ENCODE data around the gene ZNF609.

ZNF609 gene

GRCh38 chr15:64690008-64690407 lies 229.6 kb downstream of the ZNF609 start:
- TF ChIP-seq, protein P1, sequence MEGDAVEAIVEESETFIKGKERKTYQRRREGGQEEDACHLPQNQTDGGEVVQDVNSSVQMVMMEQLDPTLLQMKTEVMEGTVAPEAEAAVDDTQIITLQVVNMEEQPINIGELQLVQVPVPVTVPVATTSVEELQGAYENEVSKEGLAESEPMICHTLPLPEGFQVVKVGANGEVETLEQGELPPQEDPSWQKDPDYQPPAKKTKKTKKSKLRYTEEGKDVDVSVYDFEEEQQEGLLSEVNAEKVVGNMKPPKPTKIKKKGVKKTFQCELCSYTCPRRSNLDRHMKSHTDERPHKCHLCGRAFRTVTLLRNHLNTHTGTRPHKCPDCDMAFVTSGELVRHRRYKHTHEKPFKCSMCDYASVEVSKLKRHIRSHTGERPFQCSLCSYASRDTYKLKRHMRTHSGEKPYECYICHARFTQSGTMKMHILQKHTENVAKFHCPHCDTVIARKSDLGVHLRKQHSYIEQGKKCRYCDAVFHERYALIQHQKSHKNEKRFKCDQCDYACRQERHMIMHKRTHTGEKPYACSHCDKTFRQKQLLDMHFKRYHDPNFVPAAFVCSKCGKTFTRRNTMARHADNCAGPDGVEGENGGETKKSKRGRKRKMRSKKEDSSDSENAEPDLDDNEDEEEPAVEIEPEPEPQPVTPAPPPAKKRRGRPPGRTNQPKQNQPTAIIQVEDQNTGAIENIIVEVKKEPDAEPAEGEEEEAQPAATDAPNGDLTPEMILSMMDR (IDR thresholded peaks at IDR 0.05; ENCODE audit: control extremely low read depth, extremely low read depth, low read depth, missing control alignments) = no peak
- ChIA-PET CTCF (interaction anchor here (1.0 to 8.5 kb wide), 8 partner anchors 8 to 41 kb away, joined by 3 to 151 read pairs (median 4); no protein-coding TSS in a partner anchor), POLR2A (no interaction called here)
- DNase-seq (ENCODE audit: extremely low spot score) = no peak

GRCh38 chr15:64690578-64691296 lies 230.4 kb downstream of the ZNF609 start:
- TF ChIP-seq, protein P1 (IDR thresholded peaks at IDR 0.05; ENCODE audit: control extremely low read depth, extremely low read depth, low read depth, missing control alignments) = no peak
- DNase-seq (ENCODE audit: extremely low spot score) = no peak
- POLR2A ChIA-PET = no interaction called here
- CTCF ChIA-PET = interaction anchor here (0.7 to 8.5 kb wide), 10 partner anchors 9 to 264 kb away, joined by 3 to 151 read pairs (median 4); no protein-coding TSS in a partner anchor

DNA sequence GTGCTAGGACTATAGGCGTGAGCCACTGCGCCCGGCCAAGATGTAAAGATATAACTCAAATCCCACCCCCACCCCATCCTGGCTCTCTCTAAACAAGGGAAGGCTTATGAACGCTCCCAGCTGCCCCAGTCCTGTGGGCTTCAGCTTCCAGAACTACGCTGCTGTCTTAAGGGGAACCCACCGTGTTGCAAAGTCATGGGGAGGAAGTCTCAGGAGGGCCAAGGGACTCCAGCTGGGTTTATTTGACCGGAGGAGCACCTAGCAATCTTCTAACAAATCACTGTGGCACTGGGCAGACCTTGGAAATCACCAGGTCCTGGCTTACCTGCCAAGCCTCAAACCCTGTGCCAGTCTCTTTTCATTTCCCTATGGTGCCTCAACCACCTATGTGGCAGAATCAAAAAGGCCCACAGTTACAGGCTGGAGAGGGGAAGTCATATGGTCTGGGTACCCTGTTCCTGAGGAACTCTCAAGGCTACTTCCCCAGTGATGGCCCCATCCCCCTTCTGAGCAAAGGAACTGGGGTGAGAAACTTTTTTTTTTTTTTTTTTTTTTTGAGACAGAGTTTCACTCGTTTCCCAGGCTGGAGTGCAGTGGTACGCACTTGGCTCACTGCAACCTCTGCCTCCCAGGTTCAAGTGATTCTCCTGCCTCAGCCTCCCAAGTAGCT lies 231.7 kb downstream of the ZNF609 start:
- ChIA-PET POLR2A (interaction anchor here (0.6 kb wide), 1 partner anchor 1174 kb away, joined by 13 read pairs; no protein-coding TSS in a partner anchor), CTCF (interaction anchor here (0.7 to 10.4 kb wide), 11 partner anchors 8 to 265 kb away, joined by 3 to 151 read pairs (median 4); no protein-coding TSS in a partner anchor)

DNA sequence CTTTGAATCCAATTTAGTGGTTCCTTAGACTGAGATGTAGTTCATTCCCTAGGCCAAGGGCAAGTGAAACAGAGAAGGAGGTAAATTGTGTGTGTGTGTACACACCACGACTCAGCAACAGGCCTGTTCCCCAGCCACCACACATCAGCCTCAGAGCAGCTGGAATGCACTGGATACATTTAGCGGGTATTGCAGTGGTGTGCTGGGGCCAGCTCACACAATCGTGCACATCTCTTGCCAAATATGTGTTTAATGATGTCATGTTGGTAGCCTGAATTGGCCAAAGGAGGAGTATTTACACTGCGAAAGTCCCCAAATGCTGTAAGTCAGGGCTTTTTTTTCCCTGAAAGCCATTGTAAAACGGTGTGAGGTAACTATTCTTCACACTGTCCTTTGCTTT lies 232.8 kb downstream of the ZNF609 start:
- ChIA-PET POLR2A (no interaction called here), CTCF (interaction anchor here (1.4 to 10.4 kb wide), 5 partner anchors 8 to 48 kb away, joined by 3 to 97 read pairs (median 4); no protein-coding TSS in a partner anchor)
- no peak for DNase-seq (ENCODE audit: extremely low spot score)
- TF ChIP-seq, protein P1 (IDR thresholded peaks at IDR 0.05; ENCODE audit: control extremely low read depth, extremely low read depth, low read depth, missing control alignments) = no peak

More for the DNA sequence above, 231.7 kb downstream of the ZNF609 start:
- TF ChIP-seq, protein P1 (IDR thresholded peaks at IDR 0.05; ENCODE audit: control extremely low read depth, extremely low read depth, low read depth, missing control alignments) = no peak
- DNase-seq (ENCODE audit: extremely low spot score) = no peak

- DNase-seq (ENCODE audit: extremely low spot score) = no peak
- TF ChIP-seq, protein P1 (IDR thresholded peaks at IDR 0.05; ENCODE audit: control extremely low read depth, extremely low read depth, low read depth, missing control alignments) = no peak
- POLR2A ChIA-PET = no interaction called here
- CTCF ChIA-PET = interaction anchor here (2.7 to 10.4 kb wide), 3 partner anchors 10 to 35 kb away, joined by 12 to 97 read pairs (median 62); no protein-coding TSS in a partner anchor
These were observed 234.4 kb downstream of the ZNF609 start for GRCh38 chr15:64694816-64695215.

DNA sequence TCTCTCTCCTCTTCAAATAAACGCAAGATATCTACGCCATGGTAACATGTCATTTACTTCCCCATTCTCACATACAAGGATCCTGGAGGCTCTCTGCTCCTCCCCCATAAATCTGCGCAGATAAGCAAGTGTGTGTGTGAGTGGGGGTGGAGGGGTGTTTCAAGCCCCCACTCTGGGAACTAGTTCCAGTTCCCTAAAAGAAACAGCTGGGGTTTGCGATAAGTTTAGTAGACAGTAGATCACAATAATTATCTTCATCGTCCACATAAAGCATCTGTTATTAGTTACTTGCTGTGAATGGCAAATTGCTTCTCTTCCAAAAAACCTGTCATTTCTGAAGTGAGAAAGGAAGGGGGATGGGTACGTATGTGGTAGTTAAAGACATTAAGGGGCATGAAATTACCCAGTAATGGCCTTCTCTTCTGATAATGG lies 235.2 kb downstream of the ZNF609 start:
- ChIA-PET POLR2A (no interaction called here), CTCF (interaction anchor here (1.0 to 10.4 kb wide), 4 partner anchors 9 to 251 kb away, joined by 3 to 97 read pairs (median 37); no protein-coding TSS in a partner anchor)
- no peak for DNase-seq (ENCODE audit: extremely low spot score)
- TF ChIP-seq, protein P1 (IDR thresholded peaks at IDR 0.05; ENCODE audit: control extremely low read depth, extremely low read depth, low read depth, missing control alignments) = no peak

All from GM10248 (cell line).